Midbrain (tissue), 1 donor: ENCODE data around the gene ANHX.
"Not testable (repeated sequence)": the region's sequence is repeated elsewhere in the genome, so short reads cannot be mapped to it uniquely, and the experiment has no call there.

Experiments
- DNase-seq: peaks from one replicate; lab custom pipeline; 2025; lab: John Stamatoyannopoulos, UW

Gene ANHX

GRCh38 chr12:133235401-133236112 lies at the start of gene ANHX:
TSS of gene ANHX (minus strand) at chr12:133235877. CDS start at chr12:133234356, 1,521 bp downstream.
- DNase-seq = no peak

GRCh38 chr12:133264668-133265067 lies 29.0 kb upstream of the ANHX start:
- not testable (repeated sequence) for DNase-seq

GRCh38 chr12:133264173-133264572 lies 28.5 kb upstream of the ANHX start:
- DNase-seq = no peak

GRCh38 chr12:133256321-133256720 lies 20.6 kb upstream of the ANHX start:
- DNase-seq = no peak

GRCh38 chr12:133255833-133256232 lies 20.2 kb upstream of the ANHX start:
- not testable (repeated sequence) for DNase-seq

GRCh38 chr12:133251732-133252131 lies 16.1 kb upstream of the ANHX start:
- no peak for DNase-seq

GRCh38 chr12:133236556-133236955 lies 879 bp upstream of the ANHX start:
- DNase-seq = no peak

GRCh38 chr12:133236144-133236543 lies 467 bp upstream of the ANHX start:
- no peak for DNase-seq

GRCh38 chr12:133234971-133235370 lies 706 bp downstream of the ANHX start:
- DNase-seq = no peak

- DNase-seq = no peak
Measured at GRCh38 chr12:133233993-133234564, 1.6 kb downstream of the ANHX start.

- DNase-seq = no peak
Measured at GRCh38 chr12:133233006-133233405, 2.7 kb downstream of the ANHX start.

GRCh38 chr12:133231001-133231400 lies 4.7 kb downstream of the ANHX start:
- no peak for DNase-seq

- DNase-seq = no peak
Measured at GRCh38 chr12:133227281-133227852, 8.3 kb downstream of the ANHX start.

GRCh38 chr12:133226690-133227089 lies 9.0 kb downstream of the ANHX start:
- no peak for DNase-seq

GRCh38 chr12:133225527-133225926 lies 10.2 kb downstream of the ANHX start:
- no peak for DNase-seq

GRCh38 chr12:133222211-133222610 lies 13.5 kb downstream of the ANHX start:
- no peak for DNase-seq

GRCh38 chr12:133221241-133221640 lies 14.4 kb downstream of the ANHX start:
- DNase-seq = no peak

GRCh38 chr12:133220521-133220920 lies 15.2 kb downstream of the ANHX start:
- no peak for DNase-seq

GRCh38 chr12:133217219-133217618 lies 18.5 kb downstream of the ANHX start:
- DNase-seq = no peak

- DNase-seq = no peak
Measured at GRCh38 chr12:133215724-133216123, 20.0 kb downstream of the ANHX start.

GRCh38 chr12:133206390-133206789 lies 29.3 kb downstream of the ANHX start:
- DNase-seq = no peak

- no peak for DNase-seq
Measured at GRCh38 chr12:133204264-133204603, 31.4 kb downstream of the ANHX start.
